ENCODE measurements around the gene ELAPOR1.

The ELAPOR1 gene

DNA sequence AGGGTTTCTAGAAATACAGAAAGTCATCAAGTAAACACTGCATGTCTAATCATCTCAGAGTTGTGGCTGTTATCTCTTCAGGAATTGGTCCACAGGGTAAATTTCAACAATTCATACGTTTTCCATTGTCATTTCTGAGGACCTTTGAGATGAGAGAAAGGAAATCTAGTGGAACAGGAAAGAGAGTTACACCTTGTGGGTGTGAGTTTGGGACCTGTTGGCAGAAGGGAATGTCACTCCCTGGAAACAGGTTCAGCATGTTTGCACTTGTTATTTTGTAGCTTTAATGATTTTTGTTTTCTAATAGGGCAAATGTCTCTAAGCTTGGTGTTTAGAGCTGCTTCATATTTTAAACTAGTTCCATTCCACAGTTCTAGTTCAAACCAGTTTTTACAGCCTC, 17.8 kb upstream of the ELAPOR1 start:
- Histone ChIP-seq H3K4me1 (ENCODE audit: control insufficient read depth, insufficient read depth, low read length) (peaks cover 5% of the 10 kb centered on the region), H3K27ac (ENCODE audit: insufficient read depth, low read depth, low read length, poor library complexity, severe bottlenecking) (no peak overlapping the region), H3K4me3 (ENCODE audit: insufficient read depth, low read depth, low read length) (no peak overlapping the region), H3K27me3 (ENCODE audit: control insufficient read depth, insufficient read depth, low read length, poor library complexity, severe bottlenecking) (no peaks in the 10 kb centered on the region), H3K9me3 (ENCODE audit: control insufficient read depth, low read length) (no peaks in the 10 kb centered on the region), H3K36me3 (ENCODE audit: control insufficient read depth, insufficient read depth, low read length) (no peaks in the 10 kb centered on the region)
- 94 to 96% methylated on average over 1 of the region's 1 CpG for WGBS, 2 experiments

DNA sequence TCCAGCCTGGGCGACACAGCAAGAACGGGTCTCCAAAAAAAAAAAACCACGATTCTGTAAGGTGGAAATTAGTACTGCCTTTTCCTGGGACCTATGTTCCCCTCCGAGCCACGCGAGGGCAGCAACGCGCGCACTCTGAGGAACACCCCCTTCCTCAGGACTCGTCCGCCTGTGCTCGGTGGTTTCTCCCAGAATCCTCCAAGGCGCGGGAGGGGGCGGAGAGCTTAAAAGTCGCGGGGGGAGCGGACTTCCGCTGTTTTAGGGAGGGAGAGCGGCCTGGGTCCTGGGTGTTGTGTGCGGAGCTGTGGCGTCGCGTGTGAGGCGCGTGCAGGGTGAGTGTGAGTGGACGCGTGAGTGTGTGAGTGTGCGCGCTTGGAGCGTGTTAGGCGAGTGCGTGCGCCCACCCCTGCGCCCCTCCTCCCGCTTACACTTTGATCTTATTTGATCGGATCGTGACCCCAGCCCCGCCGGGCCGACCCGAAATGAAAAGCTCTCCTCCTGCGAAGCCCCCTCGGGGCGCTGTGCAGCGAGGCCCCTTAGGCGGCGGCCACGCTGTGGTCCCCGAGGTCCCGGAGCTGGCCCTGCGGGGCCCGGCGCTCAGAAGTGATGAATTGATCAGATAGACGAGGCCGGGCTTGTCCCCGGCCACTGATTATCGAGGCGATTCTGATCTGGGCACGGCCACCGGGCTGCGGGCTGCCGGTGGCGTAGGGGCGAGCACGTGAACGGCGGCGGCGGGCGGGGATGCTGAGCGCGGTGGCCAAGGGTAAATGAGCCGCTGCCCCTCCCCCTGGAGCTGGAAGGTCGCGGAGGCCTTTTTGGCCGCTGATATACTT, 13.8 kb upstream of the ELAPOR1 start:
- Histone ChIP-seq H3K27me3 (ENCODE audit: control insufficient read depth, insufficient read depth, low read length, poor library complexity, severe bottlenecking) (no peaks in the 10 kb centered on the region), H3K9me3 (ENCODE audit: control insufficient read depth, low read length) (no peaks in the 10 kb centered on the region), H3K36me3 (ENCODE audit: control insufficient read depth, insufficient read depth, low read length) (no peaks in the 10 kb centered on the region), H3K27ac (ENCODE audit: insufficient read depth, low read depth, low read length, poor library complexity, severe bottlenecking) (peak overlapping the region; percentile 92), H3K4me3 (ENCODE audit: insufficient read depth, low read depth, low read length) (peak overlapping the region; percentile 75), H3K4me1 (ENCODE audit: control insufficient read depth, insufficient read depth, low read length) (no peaks in the 10 kb centered on the region)
- 0% methylated on average over 77 of the region's 77 CpGs for WGBS, 2 experiments

DNA sequence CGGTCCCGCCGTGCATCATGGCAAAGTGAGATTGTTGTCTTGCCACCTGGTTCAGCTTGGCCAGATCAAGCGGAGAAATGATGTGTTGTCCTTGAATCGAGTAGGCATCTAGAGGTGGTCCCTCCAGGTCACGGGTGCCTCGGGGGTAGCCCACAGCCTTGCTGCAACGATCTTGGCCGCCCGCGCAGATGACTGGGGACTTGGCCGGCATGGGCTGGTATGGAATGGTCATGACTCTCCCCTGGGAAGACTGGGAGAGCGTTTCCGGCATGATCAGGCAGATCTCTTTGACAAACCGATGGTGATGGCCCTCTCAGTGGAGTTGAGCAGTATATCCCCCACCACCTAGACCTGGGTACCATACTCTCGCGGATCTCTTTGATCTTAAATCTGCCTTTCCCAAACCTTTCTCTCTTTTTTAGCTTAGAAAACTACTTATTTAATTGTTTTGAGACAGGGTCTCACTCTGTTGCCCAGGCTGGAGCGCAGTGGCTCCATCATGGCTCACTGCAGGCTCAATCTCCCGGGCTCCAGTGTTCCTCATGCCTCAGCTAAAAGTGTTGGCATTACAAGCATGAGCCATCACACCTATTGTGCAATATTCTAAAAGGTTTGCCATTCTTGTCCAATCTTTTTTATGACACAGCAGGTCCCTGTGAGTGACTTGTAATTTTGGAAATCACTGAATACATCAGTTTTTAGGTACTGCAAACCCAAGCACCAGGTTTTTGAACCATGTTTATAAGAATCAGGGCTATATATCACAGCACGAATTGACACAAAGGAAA, 9.4 kb upstream of the ELAPOR1 start:
- Histone ChIP-seq H3K27ac (ENCODE audit: insufficient read depth, low read depth, low read length, poor library complexity, severe bottlenecking) (no peak overlapping the region), H3K36me3 (ENCODE audit: control insufficient read depth, insufficient read depth, low read length) (no peaks in the 10 kb centered on the region), H3K9me3 (ENCODE audit: control insufficient read depth, low read length) (no peaks in the 10 kb centered on the region), H3K4me1 (ENCODE audit: control insufficient read depth, insufficient read depth, low read length) (no peaks in the 10 kb centered on the region), H3K27me3 (ENCODE audit: control insufficient read depth, insufficient read depth, low read length, poor library complexity, severe bottlenecking) (peaks cover 13% of the 10 kb centered on the region), H3K4me3 (ENCODE audit: insufficient read depth, low read depth, low read length) (no peak overlapping the region)
- WGBS, 2 experiments = 94% methylated on average over 20 of the region's 20 CpGs

DNA sequence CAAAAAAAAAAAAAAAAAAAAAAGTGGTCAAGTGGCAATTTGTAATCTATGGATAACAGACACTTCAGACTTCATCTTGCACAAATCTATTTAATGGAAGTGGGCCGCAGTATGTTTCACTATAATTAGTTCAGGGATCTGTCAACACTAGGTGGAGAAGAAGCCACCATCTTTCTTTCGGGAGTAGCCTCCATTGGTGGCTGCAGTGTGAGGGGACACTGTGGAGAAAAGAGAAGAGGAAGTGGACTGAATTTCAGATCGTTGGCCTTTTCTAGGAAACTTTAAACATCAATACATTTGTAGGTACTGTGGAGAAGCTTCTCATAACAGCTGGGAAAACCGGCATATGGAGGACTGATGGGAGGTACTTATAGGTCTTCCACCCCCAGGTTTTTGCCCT, 8.0 kb upstream of the ELAPOR1 start:
- WGBS, 2 experiments = 89 to 95% methylated on average over 4 of the region's 4 CpGs

DNA sequence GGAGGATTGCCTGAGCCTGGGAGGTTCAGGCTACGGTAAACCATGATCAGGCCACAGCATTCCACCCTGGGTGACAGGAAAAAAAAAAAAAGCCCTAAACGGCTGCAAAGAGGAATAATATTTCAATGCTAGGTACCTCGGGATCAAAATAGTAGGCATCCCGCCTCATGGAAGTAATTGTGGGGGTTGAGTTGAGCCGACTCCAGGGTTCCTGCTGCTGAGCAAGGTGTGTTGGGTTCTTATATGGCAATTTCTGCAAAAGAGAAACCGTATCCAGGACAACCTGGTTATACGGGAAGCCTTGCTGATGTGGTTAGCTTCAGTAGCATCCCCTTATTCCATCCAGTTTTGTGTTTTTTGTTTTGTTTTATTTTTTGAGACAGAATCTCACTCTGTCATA, 6.1 kb upstream of the ELAPOR1 start:
- no peak overlapping the region for H3K27ac ChIP-seq (ENCODE audit: insufficient read depth, low read depth, low read length, poor library complexity, severe bottlenecking)
- WGBS, 2 experiments = 87 to 92% methylated on average over 7 of the region's 7 CpGs
- H3K4me3 ChIP-seq (ENCODE audit: insufficient read depth, low read depth, low read length) = no peak overlapping the region
- peaks cover 8% of the 10 kb centered on the region for H3K4me1 ChIP-seq (ENCODE audit: control insufficient read depth, insufficient read depth, low read length)
- no peaks in the 10 kb centered on the region for H3K36me3 ChIP-seq (ENCODE audit: control insufficient read depth, insufficient read depth, low read length)
- peaks cover 42% of the 10 kb centered on the region for H3K27me3 ChIP-seq (ENCODE audit: control insufficient read depth, insufficient read depth, low read length, poor library complexity, severe bottlenecking)
- no peaks in the 10 kb centered on the region for H3K9me3 ChIP-seq (ENCODE audit: control insufficient read depth, low read length)

More for the DNA sequence above, 8.0 kb upstream of the ELAPOR1 start:
- Histone ChIP-seq H3K4me1 (ENCODE audit: control insufficient read depth, insufficient read depth, low read length) (no peaks in the 10 kb centered on the region), H3K4me3 (ENCODE audit: insufficient read depth, low read depth, low read length) (no peak overlapping the region), H3K27ac (ENCODE audit: insufficient read depth, low read depth, low read length, poor library complexity, severe bottlenecking) (no peak overlapping the region), H3K9me3 (ENCODE audit: control insufficient read depth, low read length) (no peaks in the 10 kb centered on the region), H3K36me3 (ENCODE audit: control insufficient read depth, insufficient read depth, low read length) (no peaks in the 10 kb centered on the region), H3K27me3 (ENCODE audit: control insufficient read depth, insufficient read depth, low read length, poor library complexity, severe bottlenecking) (peaks cover 25% of the 10 kb centered on the region)

DNA sequence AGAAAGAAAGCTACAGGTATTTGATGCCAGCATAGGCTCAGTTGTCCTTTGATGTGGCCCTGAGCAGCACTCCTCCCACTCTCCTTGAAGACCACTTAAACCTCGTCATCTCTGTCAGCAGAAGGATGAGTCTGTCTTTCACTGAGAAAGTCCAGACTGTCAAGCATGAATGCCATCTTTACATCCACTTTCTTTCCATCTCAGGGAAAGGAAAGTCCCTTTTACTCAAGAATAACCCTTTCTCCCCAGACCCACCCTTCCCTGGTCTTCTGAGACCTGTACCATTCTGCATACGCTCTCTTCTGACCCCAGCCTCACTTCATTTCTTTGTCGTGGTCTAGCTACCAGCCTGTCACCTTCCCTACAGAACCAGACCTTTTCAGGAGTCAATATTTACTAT, 4.0 kb upstream of the ELAPOR1 start:
- peaks cover 63% of the 10 kb centered on the region for H3K27me3 ChIP-seq (ENCODE audit: control insufficient read depth, insufficient read depth, low read length, poor library complexity, severe bottlenecking)
- 71 to 74% methylated on average over 3 of the region's 3 CpGs for WGBS, 2 experiments

DNA sequence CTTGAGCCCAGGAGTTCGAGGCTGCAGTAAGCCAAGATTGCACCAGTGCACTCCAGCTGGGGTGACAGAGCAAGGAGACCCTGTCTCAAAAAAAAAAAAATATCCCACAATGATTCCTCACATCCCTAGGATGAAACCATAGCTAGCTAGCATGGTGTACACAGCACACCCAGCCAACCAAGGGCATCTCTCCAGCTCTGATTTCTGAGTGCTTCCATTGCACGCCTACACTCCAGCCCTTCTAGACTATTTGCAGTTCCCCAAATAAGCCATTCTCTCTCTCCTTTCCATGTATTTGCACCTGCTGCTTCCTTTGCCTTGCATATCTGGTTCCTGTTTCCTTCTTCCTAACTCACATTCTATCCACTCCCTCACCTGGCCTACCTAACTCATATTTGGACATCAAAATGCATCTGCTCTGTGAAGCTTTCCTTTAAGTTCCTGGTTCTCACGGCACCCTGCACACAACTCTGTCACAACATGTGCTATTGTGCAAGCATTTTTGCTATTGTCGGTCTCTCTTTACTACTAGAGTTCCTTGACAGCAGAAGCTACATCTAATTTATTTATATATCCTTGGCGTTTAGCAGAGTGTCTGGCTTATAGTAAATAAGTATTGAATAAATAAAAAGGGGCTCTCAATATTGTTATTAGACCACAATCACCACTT, 2.4 kb upstream of the ELAPOR1 start:
- 82 to 85% methylated on average over 4 of the region's 5 CpGs for WGBS, 2 experiments
- peaks cover 78% of the 10 kb centered on the region for H3K27me3 ChIP-seq (ENCODE audit: control insufficient read depth, insufficient read depth, low read length, poor library complexity, severe bottlenecking)
- H3K27ac ChIP-seq (ENCODE audit: insufficient read depth, low read depth, low read length, poor library complexity, severe bottlenecking) = no peak overlapping the region
- no peaks in the 10 kb centered on the region for H3K36me3 ChIP-seq (ENCODE audit: control insufficient read depth, insufficient read depth, low read length)
- no peak overlapping the region for H3K4me3 ChIP-seq (ENCODE audit: insufficient read depth, low read depth, low read length)
- peaks cover 19% of the 10 kb centered on the region for H3K4me1 ChIP-seq (ENCODE audit: control insufficient read depth, insufficient read depth, low read length)
- H3K9me3 ChIP-seq (ENCODE audit: control insufficient read depth, low read length) = no peaks in the 10 kb centered on the region

More for the DNA sequence above, 4.0 kb upstream of the ELAPOR1 start:
- Histone ChIP-seq H3K4me1 (ENCODE audit: control insufficient read depth, insufficient read depth, low read length) (peaks cover 19% of the 10 kb centered on the region), H3K9me3 (ENCODE audit: control insufficient read depth, low read length) (no peaks in the 10 kb centered on the region), H3K36me3 (ENCODE audit: control insufficient read depth, insufficient read depth, low read length) (no peaks in the 10 kb centered on the region), H3K4me3 (ENCODE audit: insufficient read depth, low read depth, low read length) (no peak overlapping the region), H3K27ac (ENCODE audit: insufficient read depth, low read depth, low read length, poor library complexity, severe bottlenecking) (no peak overlapping the region)

DNA sequence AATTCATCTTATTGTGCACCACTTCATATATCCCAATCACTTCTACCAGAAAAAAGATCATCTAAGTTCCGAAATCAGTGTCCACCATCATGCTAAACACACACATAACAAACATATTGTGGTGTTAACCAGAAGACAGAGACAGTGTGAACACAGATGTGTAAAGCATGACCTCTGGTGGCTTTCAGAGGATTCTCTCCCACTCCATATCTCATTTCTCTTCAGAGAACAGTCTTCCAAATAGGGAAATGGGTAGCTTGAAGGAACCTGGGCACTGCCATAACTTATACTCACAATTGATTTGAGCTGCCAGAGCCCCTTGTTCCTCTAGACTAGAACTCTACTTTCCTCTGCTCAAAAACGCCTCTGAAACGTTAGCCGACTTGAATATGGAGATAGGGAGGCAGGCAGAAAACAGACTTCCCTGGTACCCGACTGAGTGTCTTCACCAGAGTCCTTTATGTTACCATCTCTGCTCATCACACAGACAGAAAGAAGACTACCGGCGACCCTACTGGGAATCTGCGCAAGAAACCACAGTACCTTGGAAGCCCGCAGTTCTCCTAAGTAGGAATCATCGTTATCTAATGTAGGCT, 1.8 kb upstream of the ELAPOR1 start:
- Histone ChIP-seq H3K27ac (ENCODE audit: insufficient read depth, low read depth, low read length, poor library complexity, severe bottlenecking) (peak overlapping the region; percentile 75), H3K9me3 (ENCODE audit: control insufficient read depth, low read length) (no peaks in the 10 kb centered on the region), H3K36me3 (ENCODE audit: control insufficient read depth, insufficient read depth, low read length) (no peaks in the 10 kb centered on the region), H3K27me3 (ENCODE audit: control insufficient read depth, insufficient read depth, low read length, poor library complexity, severe bottlenecking) (peaks cover 78% of the 10 kb centered on the region), H3K4me1 (ENCODE audit: control insufficient read depth, insufficient read depth, low read length) (peaks cover 19% of the 10 kb centered on the region), H3K4me3 (ENCODE audit: insufficient read depth, low read depth, low read length) (no peak overlapping the region)
- WGBS, 2 experiments = 49 to 54% methylated on average over 10 of the region's 10 CpGs

DNA sequence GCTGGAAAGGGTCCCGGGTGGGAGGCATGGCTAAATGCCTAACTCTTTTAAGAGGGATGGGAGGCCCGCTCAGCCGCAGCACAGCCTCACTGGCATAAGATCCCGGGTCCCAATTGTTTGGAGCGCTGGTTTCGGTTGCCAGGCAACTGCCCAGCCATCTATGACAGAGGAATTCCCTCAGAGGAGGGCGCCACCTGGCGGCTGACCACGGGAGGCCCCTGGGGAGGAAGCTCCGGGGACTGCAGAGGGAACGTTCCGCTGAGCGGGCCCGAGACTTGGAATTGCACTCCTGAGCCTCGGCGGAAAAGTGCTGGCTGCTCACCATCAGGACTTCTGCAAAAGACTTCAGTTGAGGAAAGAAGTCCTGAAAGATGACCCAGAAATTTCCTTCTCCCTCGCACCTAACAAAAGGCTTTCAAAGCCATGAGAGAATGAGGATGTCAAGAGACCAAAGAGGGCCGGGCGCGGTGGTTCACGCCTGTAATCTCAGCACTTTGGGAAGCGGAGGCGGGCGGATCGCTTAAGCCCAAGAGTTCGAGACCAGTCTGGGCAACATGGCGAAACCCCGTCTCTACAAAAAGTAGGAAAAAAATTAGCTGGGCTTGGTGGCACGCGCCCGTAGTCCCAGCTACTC, 1.1 kb upstream of the ELAPOR1 start:
- Histone ChIP-seq H3K9me3 (ENCODE audit: control insufficient read depth, low read length) (no peaks in the 10 kb centered on the region), H3K27me3 (ENCODE audit: control insufficient read depth, insufficient read depth, low read length, poor library complexity, severe bottlenecking) (peaks cover 76% of the 10 kb centered on the region), H3K36me3 (ENCODE audit: control insufficient read depth, insufficient read depth, low read length) (no peaks in the 10 kb centered on the region), H3K4me1 (ENCODE audit: control insufficient read depth, insufficient read depth, low read length) (peaks cover 19% of the 10 kb centered on the region), H3K27ac (ENCODE audit: insufficient read depth, low read depth, low read length, poor library complexity, severe bottlenecking) (peak overlapping the region; percentile 75), H3K4me3 (ENCODE audit: insufficient read depth, low read depth, low read length) (no peak overlapping the region)
- WGBS, 2 experiments = 9 to 10% methylated on average over 31 of the region's 31 CpGs

All from ectodermal cell (in vitro differentiated cells).